Sigmoid colon (tissue), 7 donors: ENCODE measurements around the gene RILPL2. TPM values are rescaled to one million over a fixed set of nuclear protein-coding genes. Genes with fewer than 3 reads are reported as not detected.

ENCODE experiments used
- DNase-seq: peaks from one replicate; pipeline ENCODE4 v3.0.0-alpha.2; 2019
- H3K27ac ChIP-seq, 4 donors: fragments of 200-600 bp; sonication (generic); one replicate each; pipeline ENCODE4 v1.5.1; 2016 to 2019; ENCODE audit warnings: mild to moderate bottlenecking in 1 of 4
- H3K27me3 ChIP-seq, 3 donors: fragments of 200-600 bp; sonication (generic); one replicate each; pipeline ENCODE4 v1.5.1; 2019; ENCODE audit warnings: mild to moderate bottlenecking in 1 of 3
- H3K36me3 ChIP-seq, 4 donors: fragments of 200-600 bp; sonication (generic); one replicate each; pipeline ENCODE4 v1.5.1; 2016 to 2019
- H3K4me1 ChIP-seq, 4 donors: fragments of 200-600 bp; sonication (generic); one replicate each; pipeline ENCODE4 v1.5.1; 2017 to 2019
- H3K4me3 ChIP-seq, 4 donors: fragments of 200-600 bp; sonication (generic); one replicate each; pipeline ENCODE4 v1.5.1; 2017 to 2019; ENCODE audit warnings: mild to moderate bottlenecking in 2 of 4, moderate library complexity in 1 of 4
- H3K9me3 ChIP-seq, 4 donors: fragments of 200-600 bp in 3 of 4; sonication (generic) in 3 of 4; one replicate each; pipeline versions ENCODE4 v1.5.1 to v1.6.1; 2013 to 2019
- CTCF ChIP-seq, 4 experiments: fragments of 450-650 bp in 3 of 4; fragments of 200-600 bp in 1 of 4; IDR thresholded peaks; one replicate each; pipeline ENCODE4 v1.5.1; 2016 to 2019; ENCODE audit warnings: antibody characterized with exemption in 4 of 4, mild to moderate bottlenecking in 3 of 4, moderate library complexity in 2 of 4
- EP300 ChIP-seq, 4 donors: sonication (generic); formaldehyde crosslinking; IDR thresholded peaks; one replicate each; pipeline ENCODE4 v1.6.1; 2017; ENCODE audit warnings: antibody characterized with exemption in 4 of 4
- POLR2A ChIP-seq, 2 donors: fragments of 450-650 bp; IDR thresholded peaks; one replicate each; pipeline ENCODE4 v1.6.1; 2016; ENCODE audit warnings: antibody characterized with exemption in 2 of 2, mild to moderate bottlenecking in 2 of 2, moderate library complexity in 2 of 2
- POLR2AphosphoS5 ChIP-seq, 4 donors: sonication (generic); formaldehyde crosslinking; IDR thresholded peaks; one replicate each; pipeline ENCODE4 v1.6.1; 2017; ENCODE audit warnings: antibody characterized with exemption in 4 of 4
- WGBS, 2 donors: extraction: QIAGEN DNeasy Blood & Tissue Kit; methylation state at CpG; one replicate each; pipeline ENCODE4 v1.1.7; 2013; 5-methylcytosine and 5-hydroxymethylcytosine counted together
- intact Hi-C: fragments of 100-400 bp; cut with DNase I; formaldehyde crosslinking; loops from one replicate; pipeline ENCODE4 v1.15.1; 2023
- polyA plus RNA-seq, 3 donors: library from polyadenylated mRNA; stranded (reverse); fragments of 200-250 nt; gene quantifications; one replicate each; pipeline ENCODE4 v1.2.3, GENCODE V29; 2013
- total RNA-seq, 4 donors: library from RNA; depleted of rRNA; stranded (reverse); fragments of >200 nt; gene quantifications; one replicate each; pipeline ENCODE4 v1.1.0, GENCODE V29; 2016
- donor health status: healthy with polysubstance abuse.
- donor health status: Bipolar disorder and iron deficiency.
- donor health status: healthy.

RILPL2 gene
- total and polyA plus RNA-seq, 7 donors = 1.6 to 6.5 (median 6.0) TPM

DNA sequence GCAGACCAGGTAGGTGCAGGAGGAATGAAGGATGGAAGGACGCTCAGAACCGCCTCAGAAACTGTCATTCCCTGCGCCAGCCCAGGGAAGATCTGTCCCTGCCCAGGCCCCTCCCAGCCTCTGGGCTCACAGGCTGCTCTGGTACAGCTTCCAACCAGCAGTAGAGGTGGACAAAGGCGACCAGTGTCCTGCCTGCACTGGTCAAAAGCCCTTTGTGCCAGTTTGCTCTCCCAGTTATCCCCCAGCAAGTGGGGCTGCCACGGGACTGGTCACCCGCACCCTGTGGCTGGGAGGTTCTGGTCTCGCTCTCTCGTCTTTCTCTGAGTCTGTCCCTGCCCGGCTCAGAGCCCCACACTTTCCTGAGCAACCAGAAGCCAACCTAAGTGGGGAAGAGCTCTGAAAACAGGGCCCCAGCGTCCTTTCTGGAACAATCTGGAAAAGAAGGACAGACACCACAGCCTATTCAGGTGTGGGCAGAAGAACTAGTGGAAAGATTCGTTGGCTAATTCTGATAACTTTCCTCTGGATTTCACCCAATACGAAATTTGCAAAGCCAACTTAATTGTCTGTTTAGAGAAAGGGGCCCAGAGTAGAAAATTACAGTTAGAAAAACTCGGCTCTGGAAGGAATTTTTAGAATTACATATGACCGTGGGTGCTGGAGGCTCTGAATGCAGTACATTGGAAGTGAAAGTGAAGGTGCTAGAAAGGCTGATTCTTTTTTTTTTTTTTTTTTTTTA, 43.1 kb upstream of the RILPL2 start:
- H3K27ac ChIP-seq = peak overlapping the region; percentile 14 to 58 (median 44)
- TF ChIP-seq EP300 (IDR thresholded peaks at IDR 0.05) = no peak
- peak in 1 of 2 donors; percentile 9 for TF ChIP-seq POLR2A (IDR thresholded peaks at IDR 0.05)
- no peak for TF ChIP-seq CTCF (IDR thresholded peaks at IDR 0.05)
- TF ChIP-seq POLR2AphosphoS5 (IDR thresholded peaks at IDR 0.05) = peak in 2 of 4 donors; percentile 39 to 54
- no peak overlapping the region for H3K4me3 ChIP-seq
- H3K27me3 ChIP-seq = no peaks in the 10 kb centered on the region
- no peak for DNase-seq
- peaks cover 0 to 51% (median 14%) of the 10 kb centered on the region in 4 donors for H3K36me3 ChIP-seq
- intact Hi-C loops = no loop called here
- H3K4me1 ChIP-seq = no peaks in the 10 kb centered on the region
- 83 to 85% methylated on average over 14 of the region's 14 CpGs for WGBS, 2 donors
- no peaks in the 10 kb centered on the region for H3K9me3 ChIP-seq

DNA sequence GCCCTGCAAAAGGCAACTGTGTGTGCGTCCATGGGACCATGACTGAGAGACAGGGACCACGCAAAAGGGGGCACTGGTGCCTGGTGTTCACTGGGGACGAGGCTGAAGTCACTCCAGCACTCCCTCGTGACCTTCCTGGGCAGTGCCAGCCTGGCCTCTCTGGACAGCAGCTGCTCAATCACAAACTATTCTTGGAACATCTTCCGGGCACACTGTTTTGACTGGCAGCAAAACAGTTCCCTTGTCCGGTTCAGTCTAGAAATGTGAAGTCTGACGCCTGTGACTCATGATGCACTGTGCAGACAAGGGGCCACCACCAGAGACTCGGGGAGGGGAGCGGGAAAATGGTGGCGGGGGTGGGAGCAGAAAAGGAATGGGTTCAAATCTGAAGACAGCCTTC, 42.3 kb upstream of the RILPL2 start:
- peak overlapping the region; percentile 28 to 58 (median 44) for H3K27ac ChIP-seq
- peaks cover 0 to 52% (median 11%) of the 10 kb centered on the region in 4 donors for H3K36me3 ChIP-seq
- no peak for TF ChIP-seq POLR2A (IDR thresholded peaks at IDR 0.05)
- no peak for TF ChIP-seq EP300 (IDR thresholded peaks at IDR 0.05)
- TF ChIP-seq CTCF (IDR thresholded peaks at IDR 0.05) = no peak
- TF ChIP-seq POLR2AphosphoS5 (IDR thresholded peaks at IDR 0.05) = no peak
- 89 to 91% methylated on average over 10 of the region's 10 CpGs for WGBS, 2 donors
- no peaks in the 10 kb centered on the region for H3K4me1 ChIP-seq
- H3K9me3 ChIP-seq = no peaks in the 10 kb centered on the region
- intact Hi-C loops = no loop called here
- H3K27me3 ChIP-seq = no peaks in the 10 kb centered on the region
- no peak for DNase-seq
- H3K4me3 ChIP-seq = no peak overlapping the region

- H3K4me3 ChIP-seq = no peak overlapping the region
- no peaks in the 10 kb centered on the region for H3K27me3 ChIP-seq
- H3K27ac ChIP-seq = peak overlapping the region in 1 of 4 donors; percentile 28
- no peak for DNase-seq
- H3K9me3 ChIP-seq = no peaks in the 10 kb centered on the region
- H3K4me1 ChIP-seq = no peaks in the 10 kb centered on the region
- intact Hi-C loops = no loop called here
- H3K36me3 ChIP-seq = peaks cover 0 to 50% (median 10%) of the 10 kb centered on the region in 4 donors
- no peak for TF ChIP-seq EP300 (IDR thresholded peaks at IDR 0.05)
- TF ChIP-seq CTCF (IDR thresholded peaks at IDR 0.05) = no peak
- no peak for TF ChIP-seq POLR2A (IDR thresholded peaks at IDR 0.05)
- TF ChIP-seq POLR2AphosphoS5 (IDR thresholded peaks at IDR 0.05) = no peak
- WGBS, 2 donors = 91 to 93% methylated on average over 11 of the region's 11 CpGs
These were observed 41.6 kb upstream of the RILPL2 start for GRCh38 chr12:123478069-123478468.

DNA sequence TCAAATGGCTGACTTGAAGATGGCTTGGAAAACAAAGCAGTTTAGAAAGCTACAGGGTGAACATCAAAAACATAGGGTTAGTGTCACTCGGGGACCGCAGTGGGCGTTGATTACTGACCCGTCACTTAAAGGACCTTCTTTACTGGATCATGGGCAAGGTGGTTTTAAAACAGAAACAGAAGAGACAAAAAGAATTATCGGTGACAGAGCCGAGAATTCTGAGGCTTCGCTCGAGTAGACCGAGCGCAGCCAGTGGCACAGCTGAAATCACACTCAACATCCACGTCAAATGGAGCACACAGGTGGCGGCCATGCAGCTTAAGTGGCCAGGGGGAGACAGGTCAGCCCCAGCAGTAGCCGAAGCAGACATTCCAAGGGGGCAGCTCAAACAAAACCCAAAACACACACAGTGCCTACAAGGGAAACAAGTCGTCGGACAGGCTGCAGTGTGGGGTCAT, 38.8 kb upstream of the RILPL2 start:
- no peak overlapping the region for H3K4me3 ChIP-seq
- H3K4me1 ChIP-seq = no peaks in the 10 kb centered on the region
- WGBS, 2 donors = 86 to 94% methylated on average over 15 of the region's 15 CpGs
- intact Hi-C loops = no loop called here
- no peaks in the 10 kb centered on the region for H3K27me3 ChIP-seq
- TF ChIP-seq CTCF (IDR thresholded peaks at IDR 0.05) = no peak
- TF ChIP-seq POLR2A (IDR thresholded peaks at IDR 0.05) = no peak
- TF ChIP-seq EP300 (IDR thresholded peaks at IDR 0.05) = no peak
- no peak for TF ChIP-seq POLR2AphosphoS5 (IDR thresholded peaks at IDR 0.05)
- peaks cover 5 to 72% (median 27%) of the 10 kb centered on the region in 4 donors for H3K36me3 ChIP-seq
- no peaks in the 10 kb centered on the region for H3K9me3 ChIP-seq
- DNase-seq = no peak
- peak overlapping the region in 1 of 4 donors; percentile 39 for H3K27ac ChIP-seq
